C4-2B (cell line): ENCODE results near the gene ZNF609.

ENCODE experiments used
- ZFX ChIP-seq: fragments of 450-650 bp; IDR thresholded peaks from 2 replicates; pipeline ENCODE4 v1.6.1; 2017
- TF ChIP-seq, protein P1 (sequence below): fragments of 450-650 bp; conservative IDR thresholded peaks from 2 replicates; pipeline ENCODE4 v1.5.1; 2017; ENCODE audit warnings: mild to moderate bottlenecking

DNA sequence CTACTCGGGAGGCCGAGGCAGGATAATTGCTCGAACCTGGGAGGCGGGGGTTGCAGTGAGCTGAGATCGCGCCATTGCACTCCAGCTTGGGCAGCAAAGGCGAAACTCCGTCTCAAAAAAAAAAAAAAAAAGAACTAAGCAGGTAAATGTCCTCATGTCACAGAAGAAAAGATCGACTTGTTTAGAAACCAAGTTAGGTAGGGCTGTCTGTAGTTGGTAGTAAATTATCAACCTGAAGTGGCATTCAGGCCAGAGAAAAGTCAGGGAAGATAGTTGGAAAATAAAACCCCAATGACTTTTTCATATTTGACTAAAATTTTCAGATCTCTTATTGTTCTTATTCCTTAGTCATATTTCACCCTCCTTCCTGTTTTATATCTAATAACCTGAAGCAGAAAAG is 55.4 kb downstream of the ZNF609 start:
- TF ChIP-seq, protein P1, sequence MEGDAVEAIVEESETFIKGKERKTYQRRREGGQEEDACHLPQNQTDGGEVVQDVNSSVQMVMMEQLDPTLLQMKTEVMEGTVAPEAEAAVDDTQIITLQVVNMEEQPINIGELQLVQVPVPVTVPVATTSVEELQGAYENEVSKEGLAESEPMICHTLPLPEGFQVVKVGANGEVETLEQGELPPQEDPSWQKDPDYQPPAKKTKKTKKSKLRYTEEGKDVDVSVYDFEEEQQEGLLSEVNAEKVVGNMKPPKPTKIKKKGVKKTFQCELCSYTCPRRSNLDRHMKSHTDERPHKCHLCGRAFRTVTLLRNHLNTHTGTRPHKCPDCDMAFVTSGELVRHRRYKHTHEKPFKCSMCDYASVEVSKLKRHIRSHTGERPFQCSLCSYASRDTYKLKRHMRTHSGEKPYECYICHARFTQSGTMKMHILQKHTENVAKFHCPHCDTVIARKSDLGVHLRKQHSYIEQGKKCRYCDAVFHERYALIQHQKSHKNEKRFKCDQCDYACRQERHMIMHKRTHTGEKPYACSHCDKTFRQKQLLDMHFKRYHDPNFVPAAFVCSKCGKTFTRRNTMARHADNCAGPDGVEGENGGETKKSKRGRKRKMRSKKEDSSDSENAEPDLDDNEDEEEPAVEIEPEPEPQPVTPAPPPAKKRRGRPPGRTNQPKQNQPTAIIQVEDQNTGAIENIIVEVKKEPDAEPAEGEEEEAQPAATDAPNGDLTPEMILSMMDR: no peak
- TF ChIP-seq ZFX: no peak
